Neuronal stem cell (in vitro differentiated cells): ENCODE results near the gene CTSF.

ENCODE experiments used
- DNase-seq: peaks from one replicate; pipeline ENCODE4 v3.0.0-alpha.2; 2013; ENCODE audit warnings: low spot score
- H2AFZ ChIP-seq: one replicate; pipeline ENCODE4 v1.6.1; 2013; ENCODE audit warnings: mild to moderate bottlenecking, low read length, inconsistent platforms
- H2AK5ac ChIP-seq: 2 replicates; pipeline ENCODE4 v1.6.1; 2013; ENCODE audit warnings: low read depth, mild to moderate bottlenecking, inconsistent platforms, low read length, moderate library complexity, mixed read lengths
- H2BK120ac ChIP-seq: 2 replicates; pipeline ENCODE4 v1.6.1; 2013; ENCODE audit warnings: low read depth, mild to moderate bottlenecking, inconsistent platforms, low read length, moderate library complexity, mixed read lengths
- H2BK12ac ChIP-seq: one replicate; pipeline ENCODE4 v1.6.1; 2013; ENCODE audit warnings: low read length, inconsistent platforms
- H2BK15ac ChIP-seq: 2 replicates; pipeline ENCODE4 v1.6.1; 2013; ENCODE audit warnings: mild to moderate bottlenecking, low read length, inconsistent platforms, mixed read lengths
- H2BK5ac ChIP-seq: one replicate; pipeline ENCODE4 v1.6.1; 2013; ENCODE audit warnings: inconsistent platforms, mild to moderate bottlenecking, low read length, moderate library complexity
- H3K14ac ChIP-seq: one replicate; pipeline ENCODE4 v1.6.1; 2013; ENCODE audit warnings: low read length, inconsistent platforms
- H3K18ac ChIP-seq: 2 replicates; pipeline ENCODE4 v1.6.1; 2013; ENCODE audit warnings: low read length, inconsistent platforms
- H3K23ac ChIP-seq: 2 replicates; pipeline ENCODE4 v1.6.1; 2013; ENCODE audit warnings: low read depth, mild to moderate bottlenecking, mixed read lengths, low read length, inconsistent platforms; ENCODE audit not compliant: poor library complexity
- H3K27ac ChIP-seq: replicated peaks from 3 replicates; pipeline ENCODE4 v1.5.1; 2013; ENCODE audit warnings: low read length, inconsistent platforms
- H3K27me3 ChIP-seq, 3 experiments: 2 replicates each; pipeline ENCODE4 v1.6.1; 2013; ENCODE audit warnings: low read length in 3 of 3, mild to moderate bottlenecking in 2 of 3, inconsistent platforms in 1 of 3, low read depth in 1 of 3, mixed read lengths in 1 of 3, moderate library complexity in 1 of 3; ENCODE audit not compliant: control insufficient read depth in 3 of 3, insufficient read depth in 3 of 3
- H3K36me3 ChIP-seq, 2 donors: replicated peaks in 1 of 2; 2 replicates each; pipeline ENCODE4 v1.6.1; 2013; ENCODE audit warnings: low read length in 2 of 2; ENCODE audit not compliant: control insufficient read depth in 2 of 2, insufficient read depth in 2 of 2
- H3K4ac ChIP-seq: 2 replicates; pipeline ENCODE4 v1.6.1; 2013; ENCODE audit warnings: inconsistent platforms, mild to moderate bottlenecking, low read length, moderate library complexity
- H3K4me1 ChIP-seq, 2 donors: 1 replicate in 1 of 2; 2 replicates in 1 of 2; pipeline ENCODE4 v1.6.1; 2013; ENCODE audit warnings: low read length in 2 of 2, low read depth in 1 of 2; ENCODE audit not compliant: control insufficient read depth in 2 of 2, insufficient read depth in 1 of 2
- H3K4me2 ChIP-seq: one replicate; pipeline ENCODE4 v1.6.1; 2013; ENCODE audit warnings: mild to moderate bottlenecking, low read length, inconsistent platforms; ENCODE audit not compliant: insufficient read depth, poor library complexity, severe bottlenecking
- H3K4me3 ChIP-seq, 2 donors: 2 replicates each; pipeline ENCODE4 v1.5.1; 2013; ENCODE audit warnings: low read length in 2 of 2, mild to moderate bottlenecking in 2 of 2, inconsistent platforms in 1 of 2, moderate library complexity in 1 of 2
- H3K79me1 ChIP-seq: one replicate; pipeline ENCODE4 v1.6.1; 2013; ENCODE audit warnings: low read depth, mild to moderate bottlenecking, inconsistent platforms, low read length, moderate library complexity
- H3K9ac ChIP-seq: one replicate; pipeline ENCODE4 v1.6.1; 2013; ENCODE audit warnings: mild to moderate bottlenecking, low read depth, low read length, inconsistent platforms; ENCODE audit not compliant: poor library complexity
- H3K9me3 ChIP-seq, 2 donors: replicated peaks in 1 of 2; 2 replicates each; pipeline versions ENCODE3 to v1.6.1; 2013; ENCODE audit warnings: low read length in 2 of 2, mild to moderate bottlenecking in 2 of 2, inconsistent platforms in 1 of 2, low read depth in 1 of 2, mixed read lengths in 1 of 2, moderate library complexity in 1 of 2; ENCODE audit not compliant: control insufficient read depth in 2 of 2, insufficient read depth in 1 of 2
- H4K8ac ChIP-seq: one replicate; pipeline ENCODE4 v1.6.1; 2013; ENCODE audit warnings: low read depth, mild to moderate bottlenecking, inconsistent platforms, low read length, moderate library complexity
- H4K91ac ChIP-seq: one replicate; pipeline ENCODE4 v1.6.1; 2013; ENCODE audit warnings: low read length, low read depth, mild to moderate bottlenecking, inconsistent platforms; ENCODE audit not compliant: poor library complexity
- WGBS, 2 donors: extraction: QIAGEN DNeasy Blood & Tissue Kit; methylation state at CpG; one replicate each; pipeline ENCODE4 v1.1.7; 2013; ENCODE audit warnings: missing lambda C conversion rate in 2 of 2, mixed read lengths in 1 of 2; ENCODE audit not compliant: insufficient read length in 2 of 2, insufficient replicate concordance in 1 of 2; ENCODE audit errors: extremely low coverage in 2 of 2; 5-methylcytosine and 5-hydroxymethylcytosine counted together

CTSF gene

GRCh38 chr11:66564984-66565383, 3.4 kb downstream of the CTSF start:
- Histone ChIP-seq H3K9ac (no peak overlapping the region), H2BK12ac (no peak overlapping the region), H3K4me3 (no peak overlapping the region), H4K91ac (no peak overlapping the region), H2BK15ac (peak overlapping the region; percentile 6), H3K14ac (no peak overlapping the region), H4K8ac (no peak overlapping the region), H3K79me1 (no peaks in the 10 kb centered on the region), H3K4me1 (peaks cover 2 to 3% of the 10 kb centered on the region in 2 donors), H2BK120ac (no peak overlapping the region), H3K18ac (no peak overlapping the region), H3K27me3 (peaks cover 0 to 6% (median 0%) of the 10 kb centered on the region in 3 experiments), H2AFZ (no peak overlapping the region), H3K27ac (no peak overlapping the region), H3K9me3 (no peaks in the 10 kb centered on the region), H2BK5ac (no peak overlapping the region), H3K4ac (no peak overlapping the region), H3K4me2 (no peak overlapping the region), H3K23ac (no peak overlapping the region), H2AK5ac (no peak overlapping the region), H3K36me3 (peaks cover 0 to 4% of the 10 kb centered on the region in 2 donors)
- no peak for DNase-seq
- no CpG with 5 or more reads among the region's 5 CpGs for WGBS, 2 donors

GRCh38 chr11:66564538-66564937, 3.9 kb downstream of the CTSF start:
- Histone ChIP-seq H3K4me1 (peaks cover 0 to 3% of the 10 kb centered on the region in 2 donors), H4K8ac (no peak overlapping the region), H3K4me2 (no peak overlapping the region), H2BK12ac (no peak overlapping the region), H3K14ac (no peak overlapping the region), H2BK120ac (no peak overlapping the region), H3K23ac (peak overlapping the region; percentile 97), H2BK5ac (peak overlapping the region; percentile 48), H2AFZ (no peak overlapping the region), H3K27me3 (peaks cover 0 to 6% (median 0%) of the 10 kb centered on the region in 3 experiments), H2AK5ac (no peak overlapping the region), H3K79me1 (no peaks in the 10 kb centered on the region), H3K27ac (no peak overlapping the region), H3K18ac (peak overlapping the region; percentile 5), H4K91ac (no peak overlapping the region), H2BK15ac (peak overlapping the region; percentile 6), H3K36me3 (peaks cover 0 to 4% of the 10 kb centered on the region in 2 donors), H3K9ac (no peak overlapping the region), H3K4me3 (no peak overlapping the region), H3K4ac (peak overlapping the region; percentile 6), H3K9me3 (no peaks in the 10 kb centered on the region)
- no CpG with 5 or more reads among the region's 14 CpGs for WGBS, 2 donors
- DNase-seq, result no peak

- H3K4me3 ChIP-seq, result no peak overlapping the region
- no peak overlapping the region for H2AFZ ChIP-seq
- no peak overlapping the region for H4K91ac ChIP-seq
- H3K4ac ChIP-seq, result no peak overlapping the region
- no CpG with 5 or more reads among the region's 10 CpGs for WGBS, 2 donors
- no peak overlapping the region for H3K18ac ChIP-seq
- H3K27me3 ChIP-seq, result peaks cover 0 to 6% (median 0%) of the 10 kb centered on the region in 3 experiments
- no peak overlapping the region for H3K9ac ChIP-seq
- no peak overlapping the region for H2BK120ac ChIP-seq
- H3K9me3 ChIP-seq, result no peaks in the 10 kb centered on the region
- H3K36me3 ChIP-seq, result peaks cover 0 to 4% of the 10 kb centered on the region in 2 donors
- H2BK12ac ChIP-seq, result peak overlapping the region; percentile 41
- no peak overlapping the region for H4K8ac ChIP-seq
- peaks cover 0 to 3% of the 10 kb centered on the region in 2 donors for H3K4me1 ChIP-seq
- no peak overlapping the region for H2BK15ac ChIP-seq
- peak overlapping the region; percentile 43 for H3K23ac ChIP-seq
- H3K79me1 ChIP-seq, result no peaks in the 10 kb centered on the region
- H2BK5ac ChIP-seq, result peak overlapping the region; percentile 48
- H3K4me2 ChIP-seq, result no peak overlapping the region
- H2AK5ac ChIP-seq, result no peak overlapping the region
- H3K14ac ChIP-seq, result peak overlapping the region; percentile 38
- H3K27ac ChIP-seq, result no peak overlapping the region
- DNase-seq, result no peak
Measured at GRCh38 chr11:66563832-66564231, 4.6 kb downstream of the CTSF start.

- Histone ChIP-seq H3K14ac (no peak overlapping the region), H4K8ac (no peak overlapping the region), H2AK5ac (no peak overlapping the region), H3K9me3 (no peaks in the 10 kb centered on the region), H3K79me1 (no peaks in the 10 kb centered on the region), H3K18ac (no peak overlapping the region), H2BK15ac (no peak overlapping the region), H2AFZ (no peak overlapping the region), H4K91ac (no peak overlapping the region), H3K23ac (no peak overlapping the region), H3K4me3 (no peak overlapping the region), H3K4me2 (no peak overlapping the region), H3K27me3 (peaks cover 0 to 6% (median 0%) of the 10 kb centered on the region in 3 experiments), H3K27ac (no peak overlapping the region), H2BK12ac (no peak overlapping the region), H3K36me3 (peaks cover 0 to 4% of the 10 kb centered on the region in 2 donors), H2BK5ac (no peak overlapping the region), H3K4me1 (peaks cover 0 to 3% of the 10 kb centered on the region in 2 donors), H3K4ac (no peak overlapping the region), H2BK120ac (no peak overlapping the region), H3K9ac (no peak overlapping the region)
- WGBS, 2 donors, result no CpG with 5 or more reads among the region's 20 CpGs
- no peak for DNase-seq
Measured at GRCh38 chr11:66562907-66563583, 5.4 kb downstream of the CTSF start.
